HCT116 (cell line): ENCODE results near the gene WDR64.

Experiments used
- MAX ChIP-seq: IDR thresholded peaks from 2 replicates; pipeline ENCODE4 v1.6.1; 2012
- POLR2AphosphoS5 ChIP-seq: IDR thresholded peaks from 2 replicates; pipeline ENCODE4 v1.6.1; 2011; ENCODE audit warnings: mild to moderate bottlenecking, low read depth, low read length, moderate library complexity
- SRF ChIP-seq: IDR thresholded peaks from 2 replicates; pipeline ENCODE4 v1.6.1; 2012; ENCODE audit warnings: low read depth
- TF ChIP-seq, protein P1 (sequence below), 3 experiments: fragments of 200-600 bp in 1 of 3; sonication (generic) in 1 of 3; IDR thresholded peaks in 2 of 3; conservative IDR thresholded peaks in 1 of 3; 2 replicates each; pipeline ENCODE4 v1.5.1; 2012 to 2017; ENCODE audit warnings: low read depth in 2 of 3, low read length in 2 of 3, antibody characterized with exemption in 1 of 3, borderline replicate concordance in 1 of 3, control low read depth in 1 of 3, mild to moderate bottlenecking in 1 of 3, mixed read lengths in 1 of 3, mixed run types in 1 of 3, moderate library complexity in 1 of 3; ENCODE audit not compliant: insufficient read depth in 1 of 3

- TF ChIP-seq POLR2AphosphoS5 (no peak), MAX (no peak), SRF (0 out of 2 replicates have a peak, but pooled peaks have one; percentile 9)
- TF ChIP-seq, protein P1, sequence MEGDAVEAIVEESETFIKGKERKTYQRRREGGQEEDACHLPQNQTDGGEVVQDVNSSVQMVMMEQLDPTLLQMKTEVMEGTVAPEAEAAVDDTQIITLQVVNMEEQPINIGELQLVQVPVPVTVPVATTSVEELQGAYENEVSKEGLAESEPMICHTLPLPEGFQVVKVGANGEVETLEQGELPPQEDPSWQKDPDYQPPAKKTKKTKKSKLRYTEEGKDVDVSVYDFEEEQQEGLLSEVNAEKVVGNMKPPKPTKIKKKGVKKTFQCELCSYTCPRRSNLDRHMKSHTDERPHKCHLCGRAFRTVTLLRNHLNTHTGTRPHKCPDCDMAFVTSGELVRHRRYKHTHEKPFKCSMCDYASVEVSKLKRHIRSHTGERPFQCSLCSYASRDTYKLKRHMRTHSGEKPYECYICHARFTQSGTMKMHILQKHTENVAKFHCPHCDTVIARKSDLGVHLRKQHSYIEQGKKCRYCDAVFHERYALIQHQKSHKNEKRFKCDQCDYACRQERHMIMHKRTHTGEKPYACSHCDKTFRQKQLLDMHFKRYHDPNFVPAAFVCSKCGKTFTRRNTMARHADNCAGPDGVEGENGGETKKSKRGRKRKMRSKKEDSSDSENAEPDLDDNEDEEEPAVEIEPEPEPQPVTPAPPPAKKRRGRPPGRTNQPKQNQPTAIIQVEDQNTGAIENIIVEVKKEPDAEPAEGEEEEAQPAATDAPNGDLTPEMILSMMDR (IDR thresholded peaks at IDR 0.05 in 2 of 3, conservative IDR thresholded peaks at IDR 0.05 in 1 of 3; ENCODE audit: borderline replicate concordance in 1 of 3, insufficient read depth in 1 of 3, low read depth in 2 of 3, low read length in 2 of 3) = no peak
These were observed 13.0 kb upstream of the WDR64 start for GRCh38 chr1:241638909-241639622.
